Neural progenitor cell (in vitro differentiated cells): ENCODE results near the gene KIF9. TPM values are rescaled to one million over a fixed set of nuclear protein-coding genes. Genes with fewer than 3 reads are reported as not detected.
"Not testable (repeated sequence)": the region's sequence is repeated elsewhere in the genome, so short reads cannot be mapped to it uniquely, and the experiment has no call there.

Experiments used
- DNase-seq: peaks from one replicate; pipeline ENCODE4 v3.0.0-alpha.2; 2016; ENCODE audit warnings: low spot score
- H2AFZ ChIP-seq: fragments of 200-600 bp; sonication (generic); replicated peaks from 2 replicates; pipeline ENCODE4 v1.6.1; 2016; ENCODE audit warnings: antibody characterized with exemption
- H3F3A ChIP-seq: fragments of 200-600 bp; sonication (generic); 2 replicates; pipeline ENCODE4 v1.6.1; 2016; ENCODE audit warnings: antibody characterized with exemption, low read depth
- H3K27ac ChIP-seq: fragments of 200-600 bp; sonication (generic); 2 replicates; pipeline ENCODE4 v1.5.1; 2016; ENCODE audit warnings: mild to moderate bottlenecking
- H3K27me3 ChIP-seq: fragments of 200-600 bp; sonication (generic); 2 replicates; pipeline ENCODE4 v1.6.1; 2016; ENCODE audit warnings: mild to moderate bottlenecking, moderate library complexity
- H3K36me3 ChIP-seq: fragments of 200-600 bp; sonication (generic); 2 replicates; pipeline ENCODE4 v1.5.1; 2016
- H3K4me1 ChIP-seq: fragments of 200-600 bp; sonication (generic); 2 replicates; pipeline ENCODE4 v1.6.1; 2016; ENCODE audit warnings: mixed run types
- H3K4me2 ChIP-seq: fragments of 200-600 bp; sonication (generic); 2 replicates; pipeline ENCODE4 v1.6.1; 2016
- H3K4me3 ChIP-seq: fragments of 200-600 bp; sonication (generic); 2 replicates; pipeline ENCODE4 v1.5.1; 2016
- H3K79me2 ChIP-seq: fragments of 200-600 bp; sonication (generic); 2 replicates; pipeline ENCODE4 v1.6.1; 2016; ENCODE audit warnings: low read depth
- H3K9ac ChIP-seq: fragments of 200-600 bp; sonication (generic); 2 replicates; pipeline ENCODE4 v1.6.1; 2016
- H3K9me3 ChIP-seq: fragments of 200-600 bp; sonication (generic); 2 replicates; pipeline ENCODE4 v1.5.1; 2016; ENCODE audit warnings: low read depth
- H4K20me1 ChIP-seq: fragments of 200-600 bp; sonication (generic); 2 replicates; pipeline ENCODE4 v1.6.1; 2016; ENCODE audit warnings: low read depth
- H3K27ac Mint-ChIP-seq: 3 replicates; pipeline ENCODE4 v1.8.0; 2021; ENCODE audit warnings: mixed read lengths
- H3K27me3 Mint-ChIP-seq: 2 replicates; pipeline ENCODE4 v1.8.0; 2022; ENCODE audit warnings: low read depth, mild to moderate bottlenecking, inconsistent platforms, moderate library complexity, mixed read lengths; ENCODE audit not compliant: insufficient read depth
- H3K36me3 Mint-ChIP-seq: 3 replicates; pipeline ENCODE4 v1.8.0; 2021; ENCODE audit warnings: mixed read lengths
- H3K4me1 Mint-ChIP-seq: 3 replicates; pipeline ENCODE4 v1.8.0; 2021; ENCODE audit warnings: mixed read lengths
- H3K4me3 Mint-ChIP-seq: 3 replicates; pipeline ENCODE4 v1.8.0; 2021; ENCODE audit warnings: mild to moderate bottlenecking, moderate library complexity, mixed read lengths
- H3K9me3 Mint-ChIP-seq: 3 replicates; pipeline ENCODE4 v1.8.0; 2020; ENCODE audit warnings: mixed read lengths
- CTCF ChIP-seq: fragments of 200-600 bp; sonication (generic); IDR thresholded peaks from 2 replicates; pipeline ENCODE4 v1.5.1; 2017; ENCODE audit warnings: antibody characterized with exemption, mild to moderate bottlenecking
- EZH2 ChIP-seq: fragments of 200-600 bp; sonication (generic); IDR thresholded peaks from 2 replicates; pipeline ENCODE4 v1.6.1; 2017; ENCODE audit warnings: antibody characterized with exemption, mild to moderate bottlenecking, moderate library complexity
- EZH2phosphoT487 ChIP-seq: fragments of 200-600 bp; sonication (generic); IDR thresholded peaks from 2 replicates; pipeline ENCODE4 v1.6.1; 2017; ENCODE audit warnings: antibody characterized with exemption
- small RNA-seq: library from RNA; depleted of rRNA; stranded (forward); fragments of <200 nt; gene quantifications from one replicate; pipeline ENCODE3, GENCODE V24; 2015
- total RNA-seq: library from RNA; depleted of rRNA; stranded (reverse); fragments of >200 nt; gene quantifications from 2 replicates; pipeline ENCODE4 v1.2.3, GENCODE V29; 2015; ENCODE audit warnings: low replicate concordance

The KIF9 gene
- total RNA-seq, 1 donor from 2014 or later, result 6.4 TPM

DNA sequence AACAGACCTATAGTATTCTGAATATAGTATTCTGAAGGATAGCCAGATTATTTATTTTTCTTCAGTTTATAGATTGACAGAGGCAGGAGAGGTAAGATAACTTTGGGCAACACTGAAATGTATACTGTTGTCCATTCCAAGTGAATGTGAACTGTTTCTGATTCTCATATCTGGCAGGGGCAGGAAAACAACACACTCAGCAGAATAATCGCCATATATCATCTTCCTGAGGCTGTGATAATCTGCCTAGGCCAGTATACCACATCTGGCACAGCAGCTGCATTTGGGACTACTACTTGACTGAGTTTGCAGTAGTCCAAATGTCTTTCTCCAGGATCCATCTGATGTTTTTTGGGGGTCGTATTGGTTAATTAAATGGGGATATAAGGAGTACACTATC, 96.3 kb downstream of the KIF9 start:
- no peak overlapping the region for H2AFZ ChIP-seq
- H3K4me1 ChIP-seq, result no peaks in the 10 kb centered on the region
- Mint-ChIP-seq H3K4me3 (no peak overlapping the region), H3K27ac (no peak overlapping the region), H3K36me3 (peaks cover 2% of the 10 kb centered on the region), H3K27me3 (no peaks in the 10 kb centered on the region), H3K4me1 (no peaks in the 10 kb centered on the region), H3K9me3 (no peaks in the 10 kb centered on the region)
- no peaks in the 10 kb centered on the region for H3F3A ChIP-seq
- H3K9me3 ChIP-seq, result no peaks in the 10 kb centered on the region
- DNase-seq, result no peak
- no peak overlapping the region for H3K9ac ChIP-seq
- H3K4me3 ChIP-seq, result no peak overlapping the region
- H3K36me3 ChIP-seq, result no peaks in the 10 kb centered on the region
- TF ChIP-seq CTCF, result no peak
- no peak for TF ChIP-seq EZH2
- no peak for TF ChIP-seq EZH2phosphoT487
- no peak overlapping the region for H3K27ac ChIP-seq
- no peaks in the 10 kb centered on the region for H3K27me3 ChIP-seq
- H3K4me2 ChIP-seq, result no peak overlapping the region
- H3K79me2 ChIP-seq, result no peaks in the 10 kb centered on the region
- no peaks in the 10 kb centered on the region for H4K20me1 ChIP-seq

DNA sequence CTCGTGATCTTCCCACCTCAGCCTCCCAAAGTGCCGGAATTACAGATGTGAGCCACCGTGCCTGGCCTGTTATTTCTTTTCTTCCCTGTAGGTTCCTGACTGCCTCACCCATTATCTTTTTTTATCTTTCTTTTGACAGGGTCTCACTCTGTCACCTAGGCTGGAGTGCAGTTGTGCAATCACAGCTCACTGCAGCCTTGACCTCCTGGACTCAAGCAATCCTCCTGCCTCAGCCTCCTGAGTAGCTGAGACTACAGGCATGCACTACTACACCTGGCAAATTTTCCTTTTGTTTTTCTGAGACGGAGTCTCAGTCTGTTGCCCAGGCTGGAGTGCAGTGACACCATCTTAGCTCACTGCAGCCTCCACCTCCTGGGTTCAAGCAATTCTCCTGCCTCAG, 100.9 kb downstream of the KIF9 start:
- H3K4me1 Mint-ChIP-seq, H3K27me3 ChIP-seq, H3K4me3 ChIP-seq, H3K27ac ChIP-seq, H3K4me3 Mint-ChIP-seq, H3K4me2 ChIP-seq, H3K27ac Mint-ChIP-seq, DNase-seq, H2AFZ ChIP-seq, H3K9ac ChIP-seq, H3K27me3 Mint-ChIP-seq, H3K79me2 ChIP-seq, H3K9me3 ChIP-seq, H3F3A ChIP-seq, H3K36me3 Mint-ChIP-seq, H4K20me1 ChIP-seq, H3K9me3 Mint-ChIP-seq, H3K36me3 ChIP-seq, H3K4me1 ChIP-seq: not testable (repeated sequence)

GRCh38 chr3:47180011-47180410, 102.6 kb downstream of the KIF9 start:
- not testable (repeated sequence) for H3K4me1 Mint-ChIP-seq, H3K9me3 ChIP-seq, H3K36me3 ChIP-seq, H3K4me3 ChIP-seq, DNase-seq, H4K20me1 ChIP-seq, H3K27ac Mint-ChIP-seq, H3K79me2 ChIP-seq, H3K9me3 Mint-ChIP-seq, H3F3A ChIP-seq, H3K4me3 Mint-ChIP-seq, H3K4me2 ChIP-seq, H3K27me3 ChIP-seq, H3K27ac ChIP-seq, H3K36me3 Mint-ChIP-seq, H3K4me1 ChIP-seq, H2AFZ ChIP-seq, H3K9ac ChIP-seq, H3K27me3 Mint-ChIP-seq

Small RNA genes within 50 kb of the gene (small RNA-seq; reads per million reads assigned to genes)
- gene SNORD13P3, result 0.66 reads per million, percentile 66 among the genes with 10 or more reads in this experiment

Other genes with a start within 250 kb of the KIF9 start
- gene SETD2, start 118.7 kb downstream of the KIF9 start, total RNA-seq, result 35.4 and 46.0 TPM in 2 replicates
- gene KLHL18, start 145 bp upstream of the KIF9 start, total RNA-seq, result 7.3 and 14.0 TPM in 2 replicates
- gene PTPN23, start 98.2 kb upstream of the KIF9 start, total RNA-seq, result 3.4 and 8.6 TPM in 2 replicates
- gene SCAP, start 193.1 kb upstream of the KIF9 start, total RNA-seq, result 33.0 and 96.9 TPM in 2 replicates
- 32.9 and 55.1 TPM in 2 replicates for gene ELP6, start 230.9 kb upstream of the KIF9 start, total RNA-seq